DMS 273 (cell line): ENCODE data around the gene GPC6.

ENCODE experiments used
- DNase-seq: peaks from one replicate; lab custom pipeline; 2025; ENCODE audit not compliant: unreplicated experiment; lab: John Stamatoyannopoulos, UW

The GPC6 gene

GRCh38 chr13:94369972-94370436 lies 1143.4 kb downstream of the GPC6 start:
- peak; percentile 5 for DNase-seq

GRCh38 chr13:94371855-94372254 lies 1145.2 kb downstream of the GPC6 start:
- DNase-seq, result no peak

- peak; percentile 12 for DNase-seq
Measured at GRCh38 chr13:94382517-94382916, 1155.9 kb downstream of the GPC6 start.

- DNase-seq, result no peak
Measured at GRCh38 chr13:94382960-94383359, 1156.4 kb downstream of the GPC6 start.

DNA sequence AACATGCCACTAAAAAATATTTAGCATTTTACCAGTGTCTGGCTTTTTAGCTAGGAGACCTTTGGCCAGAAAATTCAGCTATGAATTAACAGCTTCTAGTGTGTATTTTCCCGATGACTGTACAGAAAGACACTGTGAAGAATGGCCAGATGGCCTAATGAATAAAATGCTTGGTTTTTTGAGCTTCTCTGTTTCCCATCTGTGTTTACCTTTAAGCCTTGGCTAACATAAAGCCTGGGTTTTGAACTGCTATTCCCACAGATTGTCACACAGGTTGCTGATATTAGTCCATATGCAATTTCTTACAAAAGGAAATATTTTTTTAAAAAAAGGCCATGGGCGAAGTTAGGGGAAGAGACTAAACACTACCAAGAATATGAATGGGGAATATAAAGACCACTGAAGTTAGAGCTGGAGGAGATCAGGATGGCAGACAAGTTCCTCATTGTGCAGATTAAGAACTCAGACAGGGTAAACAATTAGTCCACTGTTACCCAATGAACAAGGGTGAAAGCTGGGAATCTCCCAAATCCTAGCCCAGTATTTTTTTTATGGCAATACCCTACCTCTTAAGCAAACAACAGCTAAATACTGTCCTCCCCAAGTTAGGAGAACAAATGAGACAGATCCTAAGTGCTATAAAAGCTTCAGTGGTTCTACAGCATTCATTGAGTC lies 1157.8 kb downstream of the GPC6 start:
- DNase-seq, result peak; percentile 64

DNA sequence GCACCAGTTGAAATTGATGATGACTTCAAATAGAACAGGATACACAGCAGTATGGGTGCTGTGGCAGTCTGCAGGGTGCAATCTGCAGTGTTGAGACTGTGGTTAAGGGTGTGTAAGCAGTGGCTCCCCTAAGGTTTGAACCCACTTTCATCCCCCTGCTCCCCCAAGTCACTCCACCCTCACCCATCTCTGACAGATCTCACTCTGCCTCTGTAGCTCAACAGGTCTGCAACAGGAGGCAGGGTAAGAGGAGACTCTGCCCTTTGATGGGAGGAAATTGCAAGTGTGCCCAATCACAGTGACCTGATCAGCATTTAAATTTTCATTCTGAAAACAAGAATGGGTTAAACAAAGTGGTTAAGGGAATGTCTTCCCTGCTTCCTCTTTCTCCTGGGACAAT lies 1160.4 kb downstream of the GPC6 start:
- DNase-seq, result no peak

DNA sequence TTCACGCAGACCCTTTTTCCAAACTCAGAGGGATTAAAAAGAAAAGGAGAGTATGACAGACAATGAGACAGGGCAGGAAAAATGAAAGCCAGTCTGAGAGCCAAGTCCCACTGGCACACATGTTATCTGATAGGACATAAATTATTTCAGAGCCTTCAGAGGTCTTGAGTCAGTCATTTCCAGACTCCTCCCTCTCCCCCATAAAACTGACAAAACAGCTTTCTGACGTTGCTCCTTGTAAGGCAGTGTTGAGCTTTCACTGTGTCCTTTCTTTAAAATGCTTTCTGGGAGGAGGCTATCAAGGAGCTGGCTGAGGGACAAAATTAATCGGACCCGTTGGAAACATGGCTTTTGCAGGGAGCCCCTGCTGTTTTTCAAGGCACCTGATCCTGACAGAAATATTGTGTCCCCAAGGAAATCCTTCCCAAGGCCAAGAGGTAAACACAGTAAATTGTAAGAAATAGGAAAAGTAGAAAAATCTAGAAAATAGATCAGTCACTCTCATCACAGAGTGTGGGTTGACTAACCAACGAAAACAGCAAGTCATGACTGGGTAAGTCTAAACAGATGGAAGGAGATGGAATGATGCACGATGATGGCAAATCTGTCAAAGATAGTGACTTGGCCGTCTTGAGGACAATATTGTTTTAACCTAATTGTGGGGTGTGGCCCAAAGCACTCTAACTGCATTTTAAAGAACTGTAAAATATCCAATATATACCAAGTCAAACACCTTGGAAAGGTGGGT lies 1163.2 kb downstream of the GPC6 start:
- no peak for DNase-seq

DNA sequence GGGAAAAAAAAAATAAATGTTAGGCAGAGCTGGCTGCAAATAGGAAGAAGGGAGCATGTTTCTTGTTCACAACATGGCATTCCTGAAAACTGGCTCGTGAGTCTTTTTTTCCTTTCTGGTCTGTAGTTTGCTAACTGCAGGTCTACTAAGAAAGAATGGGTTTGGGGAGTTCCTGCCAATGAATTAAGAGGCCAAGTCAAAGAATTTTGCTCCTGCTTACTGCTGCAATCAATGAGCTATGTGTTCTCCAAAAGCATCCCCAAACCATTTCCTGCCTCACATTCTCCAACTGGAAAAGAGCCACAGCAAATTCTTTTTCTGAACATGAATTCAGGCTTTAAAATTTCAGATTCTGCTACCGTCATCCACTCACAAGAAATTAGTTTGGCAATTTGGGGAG lies 1164.3 kb downstream of the GPC6 start:
- DNase-seq, result no peak

GRCh38 chr13:94394723-94395122 lies 1168.1 kb downstream of the GPC6 start:
- DNase-seq, result no peak

DNA sequence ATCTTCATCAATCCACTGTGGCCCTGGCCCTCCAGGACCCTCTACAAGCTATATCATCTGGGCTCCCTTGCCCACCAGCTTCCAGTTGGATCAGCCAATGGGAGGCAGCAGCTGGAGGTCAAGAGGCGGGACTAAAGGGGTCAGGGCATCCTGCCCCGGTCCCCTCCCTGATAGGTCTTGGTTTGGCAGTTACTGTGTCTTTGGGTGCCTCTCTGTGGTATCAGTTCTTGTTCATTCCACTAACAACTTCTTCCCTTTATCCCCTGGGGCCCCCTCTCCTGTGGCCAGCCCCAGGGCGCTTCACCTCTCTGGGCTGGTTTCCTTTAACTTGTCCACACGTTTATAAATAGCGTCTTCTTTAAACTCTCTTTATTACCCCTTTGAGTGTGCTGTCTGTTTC lies 1169.3 kb downstream of the GPC6 start:
- no peak for DNase-seq

DNA sequence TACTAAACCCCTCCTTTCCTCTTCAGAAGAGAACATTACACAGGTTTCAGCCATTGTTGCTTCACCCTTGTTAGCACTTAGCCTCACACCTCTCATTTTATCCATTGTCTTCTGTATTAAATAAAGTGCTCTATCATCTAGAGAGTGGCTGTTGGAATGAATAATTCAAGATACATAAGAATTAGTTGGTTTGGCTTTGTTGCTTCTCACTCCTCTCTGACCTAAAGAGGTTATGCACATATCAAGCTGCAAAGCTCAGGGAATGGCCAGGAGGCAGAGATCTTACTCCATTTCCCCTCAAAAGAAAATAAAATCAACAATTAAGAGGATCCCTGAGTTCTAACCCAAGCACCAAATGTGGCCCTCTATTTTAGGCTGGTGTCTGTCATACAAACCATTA lies 1173.2 kb downstream of the GPC6 start:
- DNase-seq, result no peak

DNA sequence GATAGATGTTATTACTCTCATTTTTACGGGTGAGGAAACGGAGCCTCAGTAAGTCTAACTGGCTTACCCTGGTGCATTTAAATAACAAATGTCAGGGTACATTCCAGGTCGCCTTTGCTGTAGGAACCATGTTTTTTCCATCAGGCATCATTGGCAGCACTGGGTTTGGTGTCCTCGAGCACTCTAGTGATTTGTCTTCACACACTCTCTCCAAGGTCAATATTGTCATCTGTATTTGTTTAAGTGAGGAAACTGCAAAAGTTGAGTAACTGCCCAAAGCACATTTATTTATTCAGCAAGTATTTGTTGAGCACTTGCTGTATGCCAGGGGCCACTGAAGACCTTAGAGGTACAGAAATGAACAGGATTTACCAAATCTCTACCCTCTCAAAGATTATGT lies 1174.3 kb downstream of the GPC6 start:
- DNase-seq, result no peak

DNA sequence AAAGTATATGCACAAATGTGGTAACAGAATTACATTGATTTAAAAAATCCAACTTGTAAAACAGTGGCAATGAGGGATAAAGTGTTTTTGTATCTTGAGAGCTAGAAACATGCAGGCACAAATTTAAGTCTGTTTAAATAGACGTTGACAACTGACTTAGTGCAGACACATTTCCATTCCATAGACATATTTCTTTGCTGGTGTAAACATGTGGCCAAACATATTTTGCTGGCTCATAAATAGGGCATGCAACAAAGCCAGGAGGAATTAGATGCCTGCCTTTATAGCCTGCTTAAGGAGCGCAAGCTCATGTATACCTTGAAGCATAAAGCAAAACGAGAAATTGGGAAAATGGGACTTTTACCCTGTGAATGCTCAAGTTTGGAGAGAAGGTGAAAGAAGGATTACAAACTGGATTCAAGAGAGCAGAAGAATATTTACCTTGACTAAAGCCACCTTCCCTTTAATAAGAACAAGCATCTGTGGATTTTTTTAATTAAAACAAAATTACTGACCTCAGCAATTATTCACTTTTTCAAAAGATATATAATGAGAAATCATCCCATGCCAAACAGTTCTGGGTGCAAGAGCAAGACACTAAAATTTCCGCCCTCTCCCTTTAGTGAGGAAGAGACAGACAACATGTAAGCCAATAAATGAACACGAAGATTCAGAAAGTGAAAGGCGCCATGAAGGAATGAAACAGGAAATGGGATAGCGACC lies 1181.9 kb downstream of the GPC6 start:
- no peak for DNase-seq

DNA sequence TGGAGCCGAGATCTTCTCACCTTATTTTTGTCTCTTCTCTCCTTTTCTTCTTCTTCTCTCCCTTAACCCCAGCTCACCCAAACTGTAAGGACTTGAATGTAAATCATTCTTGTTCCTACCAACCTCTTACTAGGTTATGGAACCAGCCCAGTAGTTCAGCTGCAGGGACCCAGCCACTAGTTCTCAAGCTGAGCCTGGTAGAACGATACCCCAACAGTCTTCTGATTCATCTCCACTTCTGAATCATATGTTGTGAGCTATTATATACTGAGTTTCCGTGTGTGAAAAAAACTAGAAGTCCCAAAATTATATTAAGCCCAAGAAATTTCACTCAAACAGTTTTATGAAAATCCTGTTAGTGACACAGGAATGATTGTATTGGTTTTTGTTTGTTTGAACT lies 1185.1 kb downstream of the GPC6 start:
- no peak for DNase-seq

DNA sequence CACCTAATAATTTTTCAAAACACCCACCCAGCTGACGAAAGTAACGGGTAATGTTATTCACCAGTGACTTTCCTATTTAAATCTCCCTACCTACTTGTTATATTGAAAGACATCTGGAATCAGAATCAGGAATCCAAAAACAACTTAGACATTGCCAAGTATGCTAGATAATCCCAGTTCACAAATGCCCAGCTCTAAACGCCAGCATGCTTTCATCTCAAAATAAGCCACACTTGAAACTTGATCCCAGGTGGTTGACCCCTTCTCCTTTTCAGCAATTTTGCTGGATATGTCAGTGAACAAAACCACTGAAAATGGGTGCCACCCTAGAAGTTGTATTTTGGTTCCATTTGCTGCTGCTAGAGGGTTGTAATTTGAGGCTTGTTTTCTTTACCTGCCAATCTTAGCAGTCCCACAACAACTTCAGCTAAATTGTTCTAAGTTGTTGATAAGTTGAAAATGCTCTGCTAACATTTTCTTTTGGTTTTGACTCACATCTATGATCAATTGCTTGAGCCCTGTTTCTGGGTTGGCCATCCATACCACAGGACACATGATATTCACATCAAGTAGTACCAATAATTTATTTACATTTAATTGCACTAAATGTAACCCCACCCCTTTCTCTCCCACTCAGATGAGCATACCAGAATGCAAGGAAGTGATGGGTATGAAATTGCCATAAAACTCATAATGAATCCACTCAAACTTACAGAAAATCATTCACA lies 1186.4 kb downstream of the GPC6 start:
- peak; percentile 34 for DNase-seq

DNA sequence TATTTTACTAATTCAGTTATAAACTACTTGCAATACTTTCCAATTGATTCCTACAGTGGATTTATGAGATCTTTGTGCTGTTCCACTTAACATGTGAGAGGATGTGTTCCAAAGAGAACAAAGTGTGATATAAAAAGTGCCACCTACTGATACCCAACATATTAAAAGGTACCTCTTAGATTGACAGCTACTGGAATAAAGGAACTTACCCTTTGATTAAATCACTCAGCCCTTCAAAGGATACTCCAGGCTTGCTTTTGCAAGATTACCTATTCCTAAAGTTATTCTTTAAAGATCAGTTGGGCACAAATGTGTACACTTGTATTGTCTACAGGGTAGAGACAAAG lies 1187.0 kb downstream of the GPC6 start:
- DNase-seq, result no peak

DNA sequence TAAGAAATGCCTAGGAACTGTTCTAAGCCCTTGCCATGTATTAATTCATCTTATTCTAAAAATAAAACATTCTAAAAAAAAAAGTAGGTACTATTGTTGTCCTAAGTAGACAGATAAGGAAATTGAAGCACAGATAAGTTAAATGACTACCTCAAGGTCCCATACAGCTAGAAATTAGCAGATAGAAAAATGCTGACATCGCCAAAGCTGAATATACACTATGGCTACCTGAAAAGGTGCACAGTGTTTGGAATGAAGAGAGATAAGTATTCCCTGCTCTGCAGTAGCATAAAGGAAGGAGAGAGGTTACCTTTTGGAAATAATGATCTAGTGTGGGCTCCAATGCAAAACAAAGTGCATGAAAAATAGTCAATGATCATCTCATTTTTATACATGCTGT lies 1187.5 kb downstream of the GPC6 start:
- DNase-seq, result no peak

GRCh38 chr13:94414708-94415107 lies 1188.1 kb downstream of the GPC6 start:
- peak; percentile 22 for DNase-seq

DNA sequence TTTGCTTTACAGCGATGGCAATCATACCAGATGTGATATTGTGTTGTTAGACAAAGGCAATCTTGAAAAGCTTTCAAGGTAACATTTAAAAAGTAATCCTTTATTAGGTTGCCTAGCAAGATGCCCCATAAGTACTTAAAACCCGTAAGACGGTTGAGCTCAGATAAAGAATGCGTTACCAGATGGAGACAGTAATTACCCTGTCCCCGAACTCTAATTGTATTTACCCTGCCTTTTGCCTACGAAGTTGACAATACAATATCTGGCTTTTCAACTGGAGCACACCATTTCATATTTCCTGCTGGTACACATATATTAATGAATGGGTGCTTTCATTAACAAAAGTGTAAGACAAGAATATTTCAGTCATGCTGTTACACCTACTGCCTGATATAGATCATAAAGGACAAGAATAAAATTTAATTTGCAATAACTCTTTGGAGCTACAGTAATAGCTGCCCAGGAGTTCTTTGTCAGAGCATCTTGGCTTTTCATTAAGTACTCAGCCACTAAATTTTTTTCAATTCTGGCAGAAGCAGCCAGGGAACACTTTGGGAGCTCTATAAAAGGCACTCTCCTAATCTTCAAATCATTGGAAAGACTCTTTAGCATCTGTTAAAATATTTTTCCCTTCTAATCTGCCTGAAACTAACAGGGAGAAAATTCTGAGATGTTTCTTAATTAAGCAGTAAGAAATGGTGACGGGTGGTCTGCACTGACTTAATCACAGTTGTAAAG lies 1189.1 kb downstream of the GPC6 start:
- DNase-seq, result peak; percentile 38

DNA sequence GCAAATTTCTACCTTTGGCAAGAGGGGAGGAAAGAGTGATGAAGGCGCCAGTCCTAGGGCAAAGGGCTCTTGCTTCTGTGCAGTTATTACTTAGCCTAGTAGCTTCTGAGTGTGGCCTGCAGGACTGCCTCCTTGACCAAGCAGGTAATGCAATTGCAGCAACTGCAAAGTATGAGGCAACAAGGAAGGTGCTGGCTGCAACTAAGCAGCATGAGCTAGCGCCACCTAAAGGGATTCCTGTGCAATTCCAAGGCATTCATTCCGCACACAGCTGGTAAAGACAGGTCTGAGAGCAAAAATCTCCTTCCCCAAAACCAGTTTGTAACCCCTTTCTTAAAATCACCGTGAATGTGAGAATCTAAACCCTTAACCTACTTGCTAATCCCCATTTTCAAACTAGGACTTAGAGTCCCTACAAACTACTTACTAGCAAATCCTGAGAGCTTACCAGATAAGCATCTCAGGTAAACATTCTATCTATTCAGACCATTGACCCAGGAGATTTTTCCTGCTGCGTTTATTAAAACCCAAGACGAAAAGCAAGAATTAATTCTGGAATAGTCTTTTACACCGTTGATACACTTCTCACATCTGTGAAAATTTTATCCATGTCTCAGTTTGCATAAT lies 1190.0 kb downstream of the GPC6 start:
- DNase-seq, result peak; percentile 78
